Activated naive CD8-positive, alpha-beta T cell (primary cell): ENCODE results near the gene SP5.
"Not testable (repeated sequence)": the region's sequence is repeated elsewhere in the genome, so short reads cannot be mapped to it uniquely, and the experiment has no call there.

Experiments
- H3K27ac Mint-ChIP-seq: one replicate; pipeline ENCODE4 v1.8.0; 2021; ENCODE audit warnings: mixed read lengths
- H3K27me3 Mint-ChIP-seq: one replicate; pipeline ENCODE4 v1.8.0; 2021; ENCODE audit warnings: mixed read lengths
- H3K36me3 Mint-ChIP-seq: one replicate; pipeline ENCODE4 v1.8.0; 2021; ENCODE audit warnings: mixed read lengths
- H3K4me1 Mint-ChIP-seq: one replicate; pipeline ENCODE4 v1.8.0; 2021; ENCODE audit warnings: low read depth, mixed read lengths
- H3K4me3 Mint-ChIP-seq: one replicate; pipeline ENCODE4 v1.8.0; 2021; ENCODE audit warnings: mild to moderate bottlenecking, mixed read lengths
- H3K9me3 Mint-ChIP-seq: one replicate; pipeline ENCODE4 v1.8.0; 2021; ENCODE audit warnings: low read depth, mixed read lengths

Gene SP5

DNA sequence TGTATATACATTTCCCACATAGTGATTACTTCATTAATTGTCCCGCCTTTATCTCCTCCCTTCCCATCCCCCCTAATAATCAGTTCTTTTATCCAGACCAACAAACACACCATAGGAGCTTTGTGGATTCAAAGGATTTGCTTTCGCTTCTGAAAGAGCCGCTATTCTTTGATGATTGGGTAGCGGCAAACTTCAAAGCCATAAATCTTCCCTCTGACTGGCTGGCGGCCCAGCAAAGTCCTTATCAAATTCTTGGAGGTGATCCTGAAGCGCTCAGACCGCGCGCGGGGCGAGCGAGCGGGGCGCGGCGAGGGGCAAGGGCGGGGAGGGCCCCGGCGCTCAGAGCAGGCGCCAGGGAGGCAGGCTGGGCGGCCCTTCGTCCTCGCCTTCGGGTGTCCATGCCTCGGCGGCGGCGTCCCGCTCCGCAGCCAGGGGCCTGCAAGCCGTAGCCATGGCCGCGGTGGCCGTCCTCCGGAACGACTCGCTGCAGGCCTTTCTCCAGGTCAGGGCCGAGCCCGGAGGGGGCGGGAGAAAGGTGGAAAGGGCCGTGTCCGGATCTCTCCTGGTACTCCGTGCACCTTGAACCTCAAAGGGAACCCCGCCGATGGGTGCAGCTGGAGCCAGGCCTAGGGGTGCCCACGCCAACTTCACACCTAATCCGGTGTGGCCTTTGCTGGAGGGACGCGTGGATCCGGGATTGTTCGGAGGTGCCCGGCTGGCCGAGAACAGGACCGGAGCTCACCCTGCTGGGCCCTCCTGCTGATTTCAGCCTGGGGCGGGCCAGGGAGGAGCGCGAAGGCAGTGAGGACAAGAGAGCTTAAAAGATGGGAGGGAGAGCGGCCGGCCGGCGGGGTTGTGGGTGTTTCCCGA lies at the start of gene SP5:
SP5 (plus strand) TSS at position 276 of the 870 bp plus-strand sequence; CDS start at position 452, 176 bp downstream.
- Mint-ChIP-seq H3K27me3 (peaks cover 47% of the 10 kb centered on the region), H3K4me3 (peak within 1 kb of the TSS; percentile 93), H3K4me1 (peaks cover 35% of the 10 kb centered on the region), H3K9me3 (no peaks in the 10 kb centered on the region), H3K27ac (no peak within 1 kb of the TSS), H3K36me3 (no peaks in the 10 kb centered on the region)

- peaks cover 6% of the 10 kb centered on the region for H3K27me3 Mint-ChIP-seq
- no peaks in the 10 kb centered on the region for H3K4me1 Mint-ChIP-seq
- no peaks in the 10 kb centered on the region for H3K36me3 Mint-ChIP-seq
- H3K27ac Mint-ChIP-seq, result no peak overlapping the region
- no peaks in the 10 kb centered on the region for H3K9me3 Mint-ChIP-seq
- H3K4me3 Mint-ChIP-seq, result no peak overlapping the region
These were observed 49.4 kb upstream of the SP5 start for GRCh38 chr2:170665743-170666142.

DNA sequence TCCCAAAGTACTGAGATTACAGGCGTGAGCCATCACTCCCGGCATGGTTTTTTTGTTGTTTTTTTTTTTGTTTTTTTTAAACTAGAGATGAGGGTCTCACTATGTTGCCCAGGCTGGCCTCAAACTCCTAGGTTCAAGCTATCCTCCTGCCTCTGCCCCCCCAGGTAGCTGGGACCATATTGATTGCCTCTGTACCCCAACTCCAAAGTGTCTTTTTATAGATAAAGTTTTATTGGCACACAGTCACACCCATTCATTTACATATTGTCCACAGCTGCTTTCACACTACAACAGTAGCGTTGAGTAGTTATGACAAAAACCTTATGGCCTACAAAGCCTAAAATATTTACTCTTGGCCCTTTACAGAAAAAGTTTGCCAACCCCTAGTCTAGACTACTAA lies 45.2 kb upstream of the SP5 start:
- no peaks in the 10 kb centered on the region for H3K36me3 Mint-ChIP-seq
- H3K4me1 Mint-ChIP-seq, result no peaks in the 10 kb centered on the region
- no peak overlapping the region for H3K4me3 Mint-ChIP-seq
- peaks cover 7% of the 10 kb centered on the region for H3K27me3 Mint-ChIP-seq
- no peak overlapping the region for H3K27ac Mint-ChIP-seq
- H3K9me3 Mint-ChIP-seq, result no peaks in the 10 kb centered on the region

DNA sequence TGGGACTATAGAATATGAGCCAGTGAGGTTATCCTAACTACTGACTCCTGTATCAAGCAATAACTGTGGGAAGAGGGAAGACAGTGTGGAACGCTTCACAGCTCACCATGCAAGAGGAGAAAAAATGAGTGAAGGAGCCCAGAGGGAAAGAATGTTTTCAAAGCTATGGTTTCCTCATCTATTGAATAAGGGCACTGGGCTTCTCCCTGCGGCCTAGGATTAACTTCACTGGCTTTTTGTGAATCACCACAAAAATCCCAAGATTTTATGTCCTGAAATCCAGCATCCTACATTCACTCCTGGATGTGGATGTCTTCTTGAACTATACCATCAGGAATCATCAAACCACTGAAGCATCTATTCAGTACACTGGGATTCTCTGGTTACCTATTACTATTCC lies 44.5 kb upstream of the SP5 start:
- no peaks in the 10 kb centered on the region for H3K4me1 Mint-ChIP-seq
- no peak overlapping the region for H3K27ac Mint-ChIP-seq
- no peaks in the 10 kb centered on the region for H3K9me3 Mint-ChIP-seq
- H3K4me3 Mint-ChIP-seq, result no peak overlapping the region
- H3K27me3 Mint-ChIP-seq, result peaks cover 7% of the 10 kb centered on the region
- no peaks in the 10 kb centered on the region for H3K36me3 Mint-ChIP-seq

DNA sequence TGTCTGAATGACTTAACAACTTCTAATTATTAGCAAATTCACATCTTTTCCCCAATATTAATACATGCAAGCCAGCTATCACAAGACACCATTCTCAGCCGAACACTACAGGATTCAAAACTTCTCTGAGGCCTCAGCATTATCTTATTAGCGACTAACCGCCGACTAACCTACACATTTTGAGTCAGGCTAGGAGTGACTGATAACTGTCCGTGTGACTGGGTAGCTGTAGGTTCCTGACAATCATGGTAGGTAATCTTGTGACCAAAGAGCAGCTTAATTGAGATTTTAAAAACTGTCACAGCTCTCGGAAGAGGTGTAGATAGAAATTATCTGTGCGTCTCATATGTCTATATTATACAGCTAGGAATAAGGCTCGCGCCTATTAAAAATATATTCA lies 44.1 kb upstream of the SP5 start:
- Mint-ChIP-seq H3K4me3 (no peak overlapping the region), H3K9me3 (no peaks in the 10 kb centered on the region), H3K4me1 (no peaks in the 10 kb centered on the region), H3K27me3 (peaks cover 7% of the 10 kb centered on the region), H3K36me3 (no peaks in the 10 kb centered on the region), H3K27ac (no peak overlapping the region)

GRCh38 chr2:170674282-170674681 lies 40.9 kb upstream of the SP5 start:
- not testable (repeated sequence) for H3K36me3 Mint-ChIP-seq, H3K4me1 Mint-ChIP-seq, H3K4me3 Mint-ChIP-seq, H3K27ac Mint-ChIP-seq, H3K27me3 Mint-ChIP-seq, H3K9me3 Mint-ChIP-seq

- H3K27me3 Mint-ChIP-seq, result peaks cover 3% of the 10 kb centered on the region
- H3K36me3 Mint-ChIP-seq, result no peaks in the 10 kb centered on the region
- no peak overlapping the region for H3K27ac Mint-ChIP-seq
- no peak overlapping the region for H3K4me3 Mint-ChIP-seq
- no peaks in the 10 kb centered on the region for H3K4me1 Mint-ChIP-seq
- no peaks in the 10 kb centered on the region for H3K9me3 Mint-ChIP-seq
These were observed 39.4 kb upstream of the SP5 start for GRCh38 chr2:170675701-170676100.

DNA sequence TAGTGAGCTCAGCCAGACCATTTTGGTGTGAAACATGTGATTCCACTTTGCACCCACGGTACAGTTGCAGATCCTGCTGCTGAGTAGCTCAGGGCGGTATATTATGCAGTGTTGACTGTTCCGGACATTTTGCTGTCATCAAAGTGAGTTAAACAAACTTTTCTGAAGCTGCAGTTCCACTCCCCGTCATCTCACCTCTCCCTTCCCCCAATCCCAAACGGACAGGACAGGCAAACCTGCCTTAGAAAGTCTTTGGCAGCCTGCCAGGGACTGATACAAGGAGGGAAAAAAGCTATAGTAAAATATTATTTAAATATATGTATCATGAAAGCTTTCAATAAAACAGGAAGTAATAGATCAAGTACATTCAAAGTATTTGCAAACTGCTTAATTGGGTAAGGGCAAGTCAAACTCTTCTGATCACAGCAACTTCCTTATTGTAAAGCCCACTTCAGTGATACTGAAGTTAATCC lies 35.5 kb upstream of the SP5 start:
- H3K4me3 Mint-ChIP-seq, result no peak overlapping the region
- no peaks in the 10 kb centered on the region for H3K36me3 Mint-ChIP-seq
- no peaks in the 10 kb centered on the region for H3K4me1 Mint-ChIP-seq
- H3K9me3 Mint-ChIP-seq, result no peaks in the 10 kb centered on the region
- peaks cover 6% of the 10 kb centered on the region for H3K27me3 Mint-ChIP-seq
- H3K27ac Mint-ChIP-seq, result no peak overlapping the region

- Mint-ChIP-seq H3K36me3 (no peaks in the 10 kb centered on the region), H3K9me3 (no peaks in the 10 kb centered on the region), H3K4me3 (no peak overlapping the region), H3K27ac (no peak overlapping the region), H3K4me1 (no peaks in the 10 kb centered on the region), H3K27me3 (peaks cover 6% of the 10 kb centered on the region)
These were observed 34.8 kb upstream of the SP5 start for GRCh38 chr2:170680172-170680941.

DNA sequence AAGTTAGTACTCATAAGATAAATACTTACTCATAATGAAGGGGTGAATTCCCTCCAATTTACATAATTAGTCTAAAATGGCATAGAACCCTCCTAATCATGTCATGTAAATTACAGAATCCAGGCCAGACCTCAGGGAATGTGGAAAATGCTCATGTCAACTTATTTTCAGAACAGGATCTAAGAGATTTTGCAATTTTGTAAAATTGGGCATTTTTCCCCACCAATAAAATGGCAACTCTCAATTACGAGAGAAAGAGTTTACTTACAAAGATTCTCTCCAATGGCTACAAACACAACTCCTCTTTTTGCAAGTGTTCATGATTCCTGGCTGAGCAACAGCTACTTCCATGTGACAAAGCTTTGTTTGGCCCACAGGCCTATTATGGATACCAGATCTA lies 33.8 kb upstream of the SP5 start:
- Mint-ChIP-seq H3K4me3 (no peak overlapping the region), H3K9me3 (no peaks in the 10 kb centered on the region), H3K27ac (no peak overlapping the region), H3K36me3 (no peaks in the 10 kb centered on the region), H3K4me1 (no peaks in the 10 kb centered on the region), H3K27me3 (peaks cover 6% of the 10 kb centered on the region)

- Mint-ChIP-seq H3K27ac (no peak overlapping the region), H3K4me3 (no peak overlapping the region), H3K27me3 (peaks cover 6% of the 10 kb centered on the region), H3K36me3 (no peaks in the 10 kb centered on the region), H3K4me1 (no peaks in the 10 kb centered on the region), H3K9me3 (no peaks in the 10 kb centered on the region)
These were observed 29.5 kb upstream of the SP5 start for GRCh38 chr2:170685591-170685990.

GRCh38 chr2:170689481-170689880 lies 25.7 kb upstream of the SP5 start:
- Mint-ChIP-seq H3K36me3 (no peaks in the 10 kb centered on the region), H3K4me1 (no peaks in the 10 kb centered on the region), H3K27me3 (no peaks in the 10 kb centered on the region), H3K27ac (no peak overlapping the region), H3K4me3 (no peak overlapping the region), H3K9me3 (no peaks in the 10 kb centered on the region)

- H3K4me1 Mint-ChIP-seq, result no peaks in the 10 kb centered on the region
- H3K27me3 Mint-ChIP-seq, result no peaks in the 10 kb centered on the region
- no peak overlapping the region for H3K4me3 Mint-ChIP-seq
- H3K27ac Mint-ChIP-seq, result no peak overlapping the region
- no peaks in the 10 kb centered on the region for H3K36me3 Mint-ChIP-seq
- no peaks in the 10 kb centered on the region for H3K9me3 Mint-ChIP-seq
These were observed 24.5 kb upstream of the SP5 start for GRCh38 chr2:170690640-170691039.

DNA sequence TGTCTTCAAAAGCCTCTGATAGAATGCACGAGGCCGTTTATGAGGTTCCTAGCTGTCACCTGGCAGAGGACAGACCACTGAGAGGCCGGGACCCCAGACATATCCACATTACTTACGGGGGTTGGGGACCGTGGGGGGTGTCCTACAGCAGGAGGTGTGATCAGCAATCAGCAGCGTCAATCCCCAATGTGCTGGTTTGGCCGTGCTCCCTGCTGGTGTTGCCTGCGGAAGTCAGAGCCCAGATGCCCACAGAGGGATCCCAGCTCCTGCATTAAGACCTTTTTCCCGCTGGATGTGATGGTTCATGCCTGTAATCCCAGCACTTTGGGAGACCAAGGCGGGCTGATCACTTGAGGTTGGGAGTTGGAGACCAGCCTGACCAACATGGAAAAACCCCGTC lies 20.8 kb upstream of the SP5 start:
- Mint-ChIP-seq H3K4me1 (no peaks in the 10 kb centered on the region), H3K27ac (no peak overlapping the region), H3K36me3 (no peaks in the 10 kb centered on the region), H3K27me3 (peaks cover 6% of the 10 kb centered on the region), H3K9me3 (no peaks in the 10 kb centered on the region), H3K4me3 (no peak overlapping the region)

- H3K4me3 Mint-ChIP-seq, result no peak overlapping the region
- no peaks in the 10 kb centered on the region for H3K4me1 Mint-ChIP-seq
- peaks cover 6% of the 10 kb centered on the region for H3K27me3 Mint-ChIP-seq
- H3K27ac Mint-ChIP-seq, result no peak overlapping the region
- no peaks in the 10 kb centered on the region for H3K36me3 Mint-ChIP-seq
- H3K9me3 Mint-ChIP-seq, result no peaks in the 10 kb centered on the region
These were observed 19.4 kb upstream of the SP5 start for GRCh38 chr2:170695521-170696410.
